Suppressor macrophage (primary cell): ENCODE results near the gene KIF4B.

Source experiments
- DNase-seq, 4 experiments: peaks; one replicate each; pipeline ENCODE4 v3.0.0-alpha.2; 2020 to 2022

The KIF4B gene

GRCh38 chr5:155053501-155053900 lies 39.9 kb downstream of the KIF4B start:
- no peak for DNase-seq

DNA sequence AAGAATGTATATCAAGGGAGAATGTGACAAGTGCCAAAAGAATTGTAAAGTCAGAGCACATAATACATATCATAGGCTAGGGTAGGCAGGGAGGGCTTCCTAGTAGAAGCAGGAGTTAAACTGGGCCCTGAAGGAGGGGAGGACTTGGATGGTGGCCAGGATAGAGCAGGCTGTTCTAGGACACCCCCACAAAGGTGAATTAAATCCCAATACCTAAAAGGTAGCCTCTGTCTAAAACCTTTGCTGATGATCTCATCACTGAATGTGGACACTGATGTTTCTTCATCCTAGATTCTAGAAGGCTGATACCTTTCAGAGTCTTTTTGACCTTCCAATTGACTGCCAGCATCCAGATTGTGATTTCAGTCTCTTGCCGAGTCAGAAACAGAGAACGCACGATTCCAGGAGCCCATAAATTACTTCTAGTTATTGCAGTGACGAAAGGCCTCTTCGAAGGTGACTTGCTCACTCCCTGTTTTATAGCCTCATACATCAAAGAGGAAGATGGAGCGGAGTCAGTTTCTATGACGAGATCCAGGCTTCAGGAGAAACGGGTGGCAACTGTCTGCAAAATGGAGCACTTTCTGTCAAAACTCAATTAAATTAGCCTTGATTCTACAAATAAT lies 43.2 kb downstream of the KIF4B start:
- no peak for DNase-seq

DNA sequence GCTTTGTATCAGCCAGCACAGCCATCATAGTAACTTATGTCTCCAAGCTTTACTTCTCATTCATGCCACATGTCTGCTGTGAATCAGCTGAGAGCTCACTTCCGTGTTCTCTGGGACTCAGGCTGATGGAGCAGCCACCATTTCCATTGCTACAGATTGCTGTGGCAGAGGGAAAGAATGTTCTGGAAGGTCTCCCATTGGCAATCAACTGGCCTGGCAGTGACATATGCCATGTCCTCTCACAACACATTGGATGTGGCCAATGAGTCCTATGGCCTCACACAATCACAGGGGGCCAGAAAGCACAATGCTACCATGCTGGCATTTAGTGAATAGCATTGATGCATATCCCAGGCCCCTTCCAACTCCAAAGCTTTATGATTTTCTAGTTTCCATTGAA lies 44.1 kb downstream of the KIF4B start:
- no peak for DNase-seq

GRCh38 chr5:155064580-155064979 lies 51.0 kb downstream of the KIF4B start:
- DNase-seq: no peak

DNA sequence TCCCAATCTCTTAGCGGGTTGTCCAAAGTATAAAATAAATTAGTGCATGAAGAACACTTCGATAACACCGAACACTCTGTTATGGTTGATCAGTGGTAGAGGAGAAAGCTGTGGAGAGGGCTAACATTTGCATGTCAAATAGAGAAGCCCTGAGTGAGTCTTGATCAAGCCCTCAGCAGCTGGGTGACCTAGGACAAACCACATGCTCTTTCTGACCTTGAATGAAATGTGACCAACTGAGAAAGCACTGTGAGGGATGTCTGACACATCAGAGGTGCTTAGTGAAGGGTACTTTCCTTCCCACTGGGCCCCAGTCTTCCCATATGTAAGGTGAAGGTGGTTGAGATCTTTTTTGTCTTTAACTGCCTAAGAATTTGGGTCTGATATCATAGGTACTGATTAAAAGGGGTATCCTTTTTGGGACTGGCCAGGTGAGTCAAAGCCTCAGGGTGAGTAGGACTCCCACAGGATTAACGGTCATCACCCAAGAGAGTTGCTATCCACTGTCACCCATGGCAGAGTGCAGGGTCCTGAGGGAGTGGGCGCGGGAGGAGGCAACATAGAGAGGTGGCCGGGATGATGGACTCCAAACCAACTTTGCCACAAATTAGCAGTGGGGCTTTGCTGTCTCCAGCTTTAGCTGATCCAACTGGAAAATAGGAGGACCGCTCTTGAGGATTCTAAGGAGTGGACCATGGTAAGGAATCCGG lies 53.5 kb downstream of the KIF4B start:
- no peak for DNase-seq
